Measurements from ENCODE around the gene SLC5A11.
"Not testable (repeated sequence)": the region's sequence is repeated elsewhere in the genome, so short reads cannot be mapped to it uniquely, and the experiment has no call there.

Gene SLC5A11

GRCh38 chr16:24845726-24846547 is at the start of gene SLC5A11:
Gene SLC5A11 (plus strand): TSS chr16:24845963. CDS start chr16:24858644, 12,681 bp downstream.
- DNase-seq = no peak

GRCh38 chr16:24800586-24800985 is 45.2 kb upstream of the SLC5A11 start:
- DNase-seq = no peak

DNA sequence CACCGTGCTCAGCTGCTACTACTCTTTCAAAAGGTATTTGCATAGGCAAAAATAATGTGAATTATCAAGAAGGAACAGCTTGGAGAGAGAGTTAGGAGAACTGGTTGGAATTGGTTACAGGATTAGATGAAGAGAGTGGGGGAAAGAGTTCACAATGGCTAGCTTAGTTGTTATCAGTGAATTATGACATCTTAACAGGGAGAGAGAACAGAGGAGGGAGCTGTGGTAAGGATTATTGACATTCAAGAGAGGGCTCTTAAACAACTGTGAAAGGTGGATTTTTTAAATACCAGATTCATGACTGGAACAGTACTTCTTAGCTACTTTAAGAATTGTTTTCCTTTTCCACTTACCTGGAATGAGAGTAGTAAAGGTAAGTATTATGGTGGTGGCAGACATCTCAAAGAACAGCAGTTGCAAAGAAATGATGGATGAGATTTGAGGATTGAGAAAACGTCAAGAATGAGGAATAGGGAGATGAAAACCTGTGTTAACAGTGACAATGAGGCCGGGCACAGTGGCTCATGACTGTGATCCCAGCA is 43.9 kb upstream of the SLC5A11 start:
- DNase-seq = no peak

- no peak for DNase-seq
These were observed 40.3 kb upstream of the SLC5A11 start for GRCh38 chr16:24805484-24805883.

- DNase-seq = no peak
These were observed 38.5 kb upstream of the SLC5A11 start for GRCh38 chr16:24807301-24807700.

GRCh38 chr16:24810951-24811843 is 34.6 kb upstream of the SLC5A11 start:
- DNase-seq = no peak

- not testable (repeated sequence) for DNase-seq
These were observed 33.0 kb upstream of the SLC5A11 start for GRCh38 chr16:24812813-24813212.

DNA sequence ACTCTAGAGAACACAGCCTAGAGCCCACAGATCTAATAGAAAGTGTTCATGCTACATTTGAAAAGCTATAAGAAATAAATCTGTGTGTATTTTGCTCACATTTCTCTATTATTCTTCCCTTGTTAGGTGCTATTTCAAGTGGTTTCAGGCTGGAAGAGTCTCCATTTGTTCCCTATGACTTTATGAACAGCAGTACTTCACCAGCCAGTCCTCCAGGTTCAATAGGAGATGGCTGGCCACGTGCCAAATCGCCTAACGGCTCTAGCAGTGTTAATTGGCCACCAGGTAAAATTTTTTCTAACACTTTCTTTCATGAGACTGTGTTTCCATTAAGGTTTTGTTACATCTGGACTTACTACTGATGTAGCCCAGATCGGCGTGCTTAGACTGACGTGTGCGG is 30.7 kb upstream of the SLC5A11 start:
- no peak for DNase-seq

DNA sequence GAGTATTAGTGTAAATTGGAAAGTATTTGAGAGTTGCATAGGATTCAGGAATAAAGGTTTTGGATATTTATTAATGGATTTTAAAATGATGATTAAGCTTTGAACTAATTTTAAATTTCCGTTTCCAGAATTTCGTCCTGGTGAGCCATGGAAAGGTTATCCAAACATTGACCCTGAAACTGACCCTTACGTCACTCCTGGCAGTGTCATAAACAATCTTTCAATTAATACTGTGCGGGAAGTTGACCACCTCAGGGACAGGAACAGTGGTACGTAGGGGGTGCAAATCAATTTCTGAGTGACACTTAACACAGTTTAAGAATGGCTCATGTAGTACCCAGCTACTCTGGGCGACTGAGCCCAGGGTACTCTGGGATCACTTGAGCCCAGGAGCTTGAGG is 29.1 kb upstream of the SLC5A11 start:
- no peak for DNase-seq

GRCh38 chr16:24819462-24820040 is 26.2 kb upstream of the SLC5A11 start:
- DNase-seq = no peak

DNA sequence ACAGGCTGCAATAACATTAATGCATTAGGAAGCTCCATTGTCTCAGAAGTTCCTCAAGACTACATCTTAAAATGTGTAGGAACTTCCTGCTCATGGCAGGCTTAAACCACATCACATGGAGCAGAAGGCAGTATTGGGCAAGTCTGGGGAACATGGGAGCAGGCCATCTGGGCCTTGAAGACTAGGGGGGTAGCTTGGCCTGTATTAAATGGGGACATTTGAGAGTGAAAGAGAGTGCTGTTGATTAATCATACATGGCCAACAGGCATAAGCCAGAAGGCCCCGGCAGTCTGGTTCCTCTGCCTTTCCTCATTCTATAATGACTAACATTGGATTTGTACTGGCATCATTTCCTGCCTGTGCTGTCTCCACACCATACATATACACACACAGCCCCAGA is 25.2 kb upstream of the SLC5A11 start:
- DNase-seq = no peak

DNA sequence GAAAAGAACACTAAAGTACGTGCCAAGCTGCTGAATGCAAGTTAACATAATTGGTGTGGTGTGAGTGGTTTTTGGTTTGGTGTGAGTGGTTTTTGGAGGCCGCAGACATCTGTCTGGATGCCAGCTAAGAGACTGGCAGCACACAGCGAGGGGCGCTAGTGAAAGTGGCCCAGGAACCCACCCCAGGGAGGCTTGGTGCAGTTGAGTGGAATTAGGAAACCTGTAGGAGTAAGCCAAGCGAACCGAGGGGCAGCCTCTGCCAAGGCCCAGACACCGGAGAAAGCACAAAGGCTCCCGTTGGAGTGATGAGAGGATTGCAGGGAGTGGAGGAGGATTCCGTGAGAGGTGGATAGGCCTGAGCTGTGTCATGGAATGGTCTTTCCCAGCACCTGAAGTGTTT is 24.6 kb upstream of the SLC5A11 start:
- DNase-seq = no peak

- DNase-seq = no peak
These were observed 23.2 kb upstream of the SLC5A11 start for GRCh38 chr16:24822542-24822941.

DNA sequence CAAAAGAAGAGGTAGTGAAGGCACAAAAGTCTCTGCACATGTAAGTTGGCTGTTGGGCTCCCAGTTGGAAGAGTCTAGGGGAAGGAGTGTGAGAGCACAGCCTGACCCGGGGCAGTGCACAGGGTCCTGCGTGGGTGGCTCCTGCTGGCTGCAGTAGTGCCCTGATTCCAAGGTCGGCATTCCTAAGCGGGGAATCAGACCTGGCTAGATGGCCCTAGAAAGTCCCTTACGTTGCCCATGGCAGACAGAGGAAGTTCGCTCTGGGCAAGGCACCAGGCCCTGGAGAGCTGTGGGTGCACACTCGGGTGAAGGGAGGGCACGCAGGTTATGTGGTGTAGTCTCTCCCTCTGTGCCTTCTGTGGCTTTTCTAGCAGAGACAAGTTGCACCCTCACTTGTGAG is 22.8 kb upstream of the SLC5A11 start:
- DNase-seq = no peak

GRCh38 chr16:24825696-24826095 is 20.1 kb upstream of the SLC5A11 start:
- DNase-seq = no peak

GRCh38 chr16:24826096-24826690 is 19.6 kb upstream of the SLC5A11 start:
- DNase-seq = no peak

- DNase-seq = no peak
These were observed 18.8 kb upstream of the SLC5A11 start for GRCh38 chr16:24826817-24827566.

GRCh38 chr16:24829153-24829552 is 16.6 kb upstream of the SLC5A11 start:
- DNase-seq = no peak

GRCh38 chr16:24833352-24833751 is 12.4 kb upstream of the SLC5A11 start:
- no peak for DNase-seq

- no peak for DNase-seq
These were observed 11.1 kb upstream of the SLC5A11 start for GRCh38 chr16:24834459-24835335.

DNA sequence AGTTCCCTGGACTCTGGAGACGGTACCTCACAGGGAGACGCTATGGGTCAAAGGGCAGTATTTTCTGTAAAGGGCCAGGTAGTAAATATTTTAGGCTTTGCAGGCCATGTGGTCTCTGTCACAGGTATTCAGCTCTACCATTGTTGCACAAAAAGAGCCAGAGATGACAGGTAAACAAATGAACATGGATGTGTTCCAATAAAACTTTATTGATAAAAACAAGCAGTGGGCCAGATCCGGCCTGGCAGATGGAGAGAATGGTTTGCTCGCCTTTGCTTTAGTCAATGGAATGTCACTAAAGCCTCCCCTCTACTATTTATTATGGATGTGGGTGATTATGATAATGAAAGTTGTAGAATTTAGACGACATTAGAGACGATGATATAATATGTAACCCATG is 8.9 kb upstream of the SLC5A11 start:
- no peak for DNase-seq

All from activated CD4-positive, CD25-positive, alpha-beta regulatory T cell (primary cell).